GM18909 (cell line): ENCODE measurements around the gene TRPV3.

Source experiments
- ATAC-seq: cut with Tn5 transposase; IDR thresholded peaks from one replicate; pipeline ENCODE4 v1.9.1; 2021; ENCODE audit warnings: mild to moderate bottlenecking; ENCODE audit not compliant: unreplicated experiment, poor library complexity

TRPV3 gene

GRCh38 chr17:3549610-3550162 lies 7.9 kb downstream of the TRPV3 start:
- no peak for ATAC-seq

- no peak for ATAC-seq
Measured at GRCh38 chr17:3547628-3548027, 10.0 kb downstream of the TRPV3 start.

- ATAC-seq, result no peak
Measured at GRCh38 chr17:3546997-3547396, 10.6 kb downstream of the TRPV3 start.

GRCh38 chr17:3546521-3546920 lies 11.1 kb downstream of the TRPV3 start:
- ATAC-seq, result no peak

- no peak for ATAC-seq
Measured at GRCh38 chr17:3545151-3545550, 12.5 kb downstream of the TRPV3 start.

- no peak for ATAC-seq
Measured at GRCh38 chr17:3544365-3544764, 13.2 kb downstream of the TRPV3 start.

GRCh38 chr17:3543453-3543852 lies 14.2 kb downstream of the TRPV3 start:
- no peak for ATAC-seq

- ATAC-seq, result no peak
Measured at GRCh38 chr17:3542410-3543088, 15.1 kb downstream of the TRPV3 start.

GRCh38 chr17:3539881-3540540 lies 17.6 kb downstream of the TRPV3 start:
- no peak for ATAC-seq

- no peak for ATAC-seq
Measured at GRCh38 chr17:3536716-3537115, 20.9 kb downstream of the TRPV3 start.

GRCh38 chr17:3535253-3535995 lies 22.2 kb downstream of the TRPV3 start:
- ATAC-seq, result no peak

- no peak for ATAC-seq
Measured at GRCh38 chr17:3534881-3535252, 22.7 kb downstream of the TRPV3 start.

GRCh38 chr17:3533752-3534151 lies 23.9 kb downstream of the TRPV3 start:
- no peak for ATAC-seq

- no peak for ATAC-seq
Measured at GRCh38 chr17:3532859-3533142, 24.8 kb downstream of the TRPV3 start.

- ATAC-seq, result no peak
Measured at GRCh38 chr17:3532106-3532858, 25.3 kb downstream of the TRPV3 start.

GRCh38 chr17:3531266-3532101 lies 26.1 kb downstream of the TRPV3 start:
- no peak for ATAC-seq

- ATAC-seq, result no peak
Measured at GRCh38 chr17:3529817-3530741, 27.5 kb downstream of the TRPV3 start.

GRCh38 chr17:3528880-3529511 lies 28.6 kb downstream of the TRPV3 start:
- ATAC-seq, result no peak
